Uterus (tissue), 2 donors: ENCODE results near the gene MCM9.

Experiments
- POLR2A ChIP-seq, 2 donors: fragments of 450-650 bp; IDR thresholded peaks; one replicate each; pipeline ENCODE4 v1.6.1; 2016; ENCODE audit warnings: antibody characterized with exemption in 2 of 2, mild to moderate bottlenecking in 1 of 2, moderate library complexity in 1 of 2
- TF ChIP-seq, protein P1 (sequence below), 4 experiments: fragments of 200-600 bp in 2 of 4; fragments of 450-650 bp in 2 of 4; sonication (generic) in 2 of 4; IDR thresholded peaks; one replicate each; pipeline ENCODE4 v1.5.1; 2016 to 2019; ENCODE audit warnings: antibody characterized with exemption in 4 of 4, mild to moderate bottlenecking in 2 of 4, moderate library complexity in 1 of 4

- TF ChIP-seq, protein P1, sequence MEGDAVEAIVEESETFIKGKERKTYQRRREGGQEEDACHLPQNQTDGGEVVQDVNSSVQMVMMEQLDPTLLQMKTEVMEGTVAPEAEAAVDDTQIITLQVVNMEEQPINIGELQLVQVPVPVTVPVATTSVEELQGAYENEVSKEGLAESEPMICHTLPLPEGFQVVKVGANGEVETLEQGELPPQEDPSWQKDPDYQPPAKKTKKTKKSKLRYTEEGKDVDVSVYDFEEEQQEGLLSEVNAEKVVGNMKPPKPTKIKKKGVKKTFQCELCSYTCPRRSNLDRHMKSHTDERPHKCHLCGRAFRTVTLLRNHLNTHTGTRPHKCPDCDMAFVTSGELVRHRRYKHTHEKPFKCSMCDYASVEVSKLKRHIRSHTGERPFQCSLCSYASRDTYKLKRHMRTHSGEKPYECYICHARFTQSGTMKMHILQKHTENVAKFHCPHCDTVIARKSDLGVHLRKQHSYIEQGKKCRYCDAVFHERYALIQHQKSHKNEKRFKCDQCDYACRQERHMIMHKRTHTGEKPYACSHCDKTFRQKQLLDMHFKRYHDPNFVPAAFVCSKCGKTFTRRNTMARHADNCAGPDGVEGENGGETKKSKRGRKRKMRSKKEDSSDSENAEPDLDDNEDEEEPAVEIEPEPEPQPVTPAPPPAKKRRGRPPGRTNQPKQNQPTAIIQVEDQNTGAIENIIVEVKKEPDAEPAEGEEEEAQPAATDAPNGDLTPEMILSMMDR (IDR thresholded peaks at IDR 0.05) = no peak
- no peak for TF ChIP-seq POLR2A (IDR thresholded peaks at IDR 0.05)
Observed at GRCh38 chr6:118980063-118980462, 45.1 kb upstream of the MCM9 start.
